HG03442 (cell line): ENCODE results near the gene GTF2E1.

Experiments used
- ATAC-seq: cut with Tn5 transposase; IDR thresholded peaks from one replicate; pipeline ENCODE4 v1.9.1; 2021; ENCODE audit warnings: mild to moderate bottlenecking, moderate library complexity; ENCODE audit not compliant: unreplicated experiment

GTF2E1 gene

GRCh38 chr3:120797857-120798256, 55.3 kb downstream of the GTF2E1 start:
- no peak for ATAC-seq

- ATAC-seq = no peak
Measured at GRCh38 chr3:120798346-120798745, 55.8 kb downstream of the GTF2E1 start.

GRCh38 chr3:120800625-120801024, 58.1 kb downstream of the GTF2E1 start:
- ATAC-seq = no peak

- ATAC-seq = peak; percentile 36
Measured at GRCh38 chr3:120801484-120801883, 58.9 kb downstream of the GTF2E1 start.

- no peak for ATAC-seq
Measured at GRCh38 chr3:120802916-120803315, 60.4 kb downstream of the GTF2E1 start.

- peak; percentile 52 for ATAC-seq
Measured at GRCh38 chr3:120816728-120817127, 74.2 kb downstream of the GTF2E1 start.

GRCh38 chr3:120820748-120821147, 78.2 kb downstream of the GTF2E1 start:
- no peak for ATAC-seq

- no peak for ATAC-seq
Measured at GRCh38 chr3:120821426-120821825, 78.9 kb downstream of the GTF2E1 start.

GRCh38 chr3:120823156-120823555, 80.6 kb downstream of the GTF2E1 start:
- ATAC-seq = no peak

- ATAC-seq = no peak
Measured at GRCh38 chr3:120824613-120825012, 82.1 kb downstream of the GTF2E1 start.

- no peak for ATAC-seq
Measured at GRCh38 chr3:120828796-120829195, 86.3 kb downstream of the GTF2E1 start.

GRCh38 chr3:120831066-120831465, 88.5 kb downstream of the GTF2E1 start:
- ATAC-seq = no peak
